ENCODE measurements around the gene FBXO44. TPM values are rescaled to one million over a fixed set of nuclear protein-coding genes. Genes with fewer than 3 reads are reported as not detected.
"Not testable (repeated sequence)": the region's sequence is repeated elsewhere in the genome, so short reads cannot be mapped to it uniquely, and the experiment has no call there.

The FBXO44 gene, protein sequence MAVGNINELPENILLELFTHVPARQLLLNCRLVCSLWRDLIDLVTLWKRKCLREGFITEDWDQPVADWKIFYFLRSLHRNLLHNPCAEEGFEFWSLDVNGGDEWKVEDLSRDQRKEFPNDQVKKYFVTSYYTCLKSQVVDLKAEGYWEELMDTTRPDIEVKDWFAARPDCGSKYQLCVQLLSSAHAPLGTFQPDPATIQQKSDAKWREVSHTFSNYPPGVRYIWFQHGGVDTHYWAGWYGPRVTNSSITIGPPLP
- polyA plus RNA-seq (2013, experiment 1 of 4) = 17.8 TPM
- polyA plus RNA-seq (2013, experiment 2 of 4) = 15.0 TPM
- 16.4 TPM for polyA plus RNA-seq (2013, experiment 3 of 4)
- polyA plus RNA-seq (2013, experiment 4 of 4) = 14.5 TPM

DNA sequence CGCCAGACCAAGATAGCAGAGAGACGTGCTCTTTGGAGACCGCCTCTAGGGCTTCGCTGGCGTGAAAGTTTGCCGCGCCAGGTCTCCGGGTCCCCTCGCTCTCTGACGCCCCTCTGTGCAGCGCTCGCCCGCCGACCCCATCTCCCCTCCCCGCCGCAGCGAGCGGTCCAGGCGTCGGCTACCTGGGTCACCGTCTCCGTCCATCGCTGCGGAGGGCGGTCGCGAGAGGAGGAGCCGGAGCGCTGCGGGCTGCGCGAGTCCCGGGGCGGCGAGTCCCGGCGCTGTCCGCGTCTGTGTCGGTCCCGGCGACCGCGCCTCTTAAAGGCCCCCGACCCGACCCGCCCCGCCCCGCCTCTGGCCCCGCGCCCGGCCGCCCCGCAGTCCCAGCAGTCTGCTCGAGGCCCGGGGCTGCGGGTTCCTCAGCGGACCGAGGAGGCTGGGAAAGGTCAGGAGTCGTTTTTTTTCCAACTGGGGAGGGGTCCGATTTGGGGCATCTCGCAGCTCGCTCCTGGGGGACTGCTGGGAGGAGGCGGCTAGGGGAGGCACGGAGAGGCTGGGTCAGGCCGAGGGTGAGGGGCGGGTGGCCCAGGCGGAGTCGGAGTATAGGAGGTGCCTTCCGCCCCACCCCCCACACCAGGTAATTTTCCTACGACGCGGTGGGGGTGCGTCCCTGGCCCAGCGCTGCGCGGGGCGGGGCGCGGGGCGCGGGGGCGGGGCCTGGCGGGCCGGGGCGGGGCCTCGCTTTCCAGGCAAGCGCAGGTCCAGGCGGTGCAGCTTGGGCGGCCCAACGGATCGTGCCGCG, at the start of gene FBXO44, which contains the start of gene FBXO2:
TSS of gene FBXO44 (plus strand) at position 741 of the 802 bp plus-strand sequence. CDS start 959 bp downstream, outside the sequence.
TSS of gene FBXO2 (minus strand) at position 293 of the 802 bp plus-strand sequence. CDS start at position 204, 89 bp downstream.
- H3K9me3 ChIP-seq (ENCODE audit: control insufficient read depth, low read length) = no peaks in the 10 kb centered on the region
- no peaks in the 10 kb centered on the region for H3K36me3 ChIP-seq (ENCODE audit: control insufficient read depth, insufficient read depth, low read length)
- H3K4me3 ChIP-seq (ENCODE audit: insufficient read depth, low read depth, low read length) = peak within 1 kb of the TSS; percentile 57
- 1% methylated on average over 94 of the region's 94 CpGs for WGBS, 2 experiments
- H3K4me1 ChIP-seq (ENCODE audit: control insufficient read depth, insufficient read depth, low read length) = peaks cover 13% of the 10 kb centered on the region
- peaks cover 61% of the 10 kb centered on the region for H3K27me3 ChIP-seq (ENCODE audit: control insufficient read depth, insufficient read depth, low read length, poor library complexity, severe bottlenecking)
- no peak within 1 kb of the TSS for H3K27ac ChIP-seq (ENCODE audit: insufficient read depth, low read depth, low read length, poor library complexity, severe bottlenecking)

DNA sequence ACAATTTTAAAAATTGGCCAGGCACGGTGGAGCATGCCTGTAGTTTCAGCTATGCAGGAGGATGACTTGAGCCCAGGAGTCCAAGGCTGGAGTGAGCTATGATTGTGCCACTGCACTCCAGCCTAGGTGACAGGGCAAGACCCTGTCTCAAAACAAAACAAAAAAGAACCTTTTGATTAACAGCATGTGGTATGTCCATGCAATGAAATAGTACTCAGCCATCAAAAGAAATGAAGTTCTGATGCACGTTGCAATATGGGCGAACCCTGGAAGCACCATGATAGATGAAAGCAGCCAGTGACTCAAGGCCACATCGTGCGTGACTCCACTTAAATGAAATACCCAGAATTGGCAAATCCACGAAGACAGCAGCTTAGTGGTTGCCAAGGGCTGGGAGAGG, 47.9 kb upstream of the FBXO44 start:
- Histone ChIP-seq H3K4me3 (ENCODE audit: insufficient read depth, low read depth, low read length) (no peak overlapping the region), H3K9me3 (ENCODE audit: control insufficient read depth, low read length) (no peaks in the 10 kb centered on the region), H3K36me3 (ENCODE audit: control insufficient read depth, insufficient read depth, low read length) (no peaks in the 10 kb centered on the region), H3K27me3 (ENCODE audit: control insufficient read depth, insufficient read depth, low read length, poor library complexity, severe bottlenecking) (no peaks in the 10 kb centered on the region), H3K4me1 (ENCODE audit: control insufficient read depth, insufficient read depth, low read length) (peaks cover 4% of the 10 kb centered on the region), H3K27ac (ENCODE audit: insufficient read depth, low read depth, low read length, poor library complexity, severe bottlenecking) (no peak overlapping the region)
- WGBS, 2 experiments = 94 to 95% methylated on average over 6 of the region's 6 CpGs

DNA sequence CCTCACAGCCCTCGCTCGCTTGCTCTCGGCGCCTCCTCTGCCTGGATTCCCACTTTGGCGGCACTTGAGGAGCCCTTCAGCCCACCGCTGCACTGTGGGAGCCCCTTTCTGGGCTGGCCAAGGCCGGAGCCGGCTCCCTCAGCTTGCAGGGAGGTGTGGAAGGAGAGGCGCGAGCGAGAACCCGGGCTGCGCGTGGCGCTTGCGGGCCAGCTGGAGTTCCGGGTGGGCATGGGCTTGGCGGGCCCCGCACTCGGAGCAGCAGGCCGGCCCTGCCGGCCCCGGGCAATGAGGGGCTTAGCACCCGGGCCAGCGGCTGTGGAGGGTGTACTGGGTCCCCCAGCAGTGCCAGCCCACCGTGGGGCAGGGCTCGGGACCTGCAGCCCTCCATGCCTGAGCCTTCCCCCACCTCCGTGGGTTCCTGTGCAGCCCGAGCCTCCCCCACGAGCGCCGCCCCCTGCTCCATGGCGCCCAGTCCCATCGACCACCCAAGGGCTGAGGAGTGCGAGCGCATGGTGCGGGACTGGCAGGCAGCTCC, 46.0 kb upstream of the FBXO44 start:
- 95 to 97% methylated on average over 37 of the region's 37 CpGs for WGBS, 2 experiments
- not testable (repeated sequence) for H3K27ac ChIP-seq (ENCODE audit: insufficient read depth, low read depth, low read length, poor library complexity, severe bottlenecking); H3K36me3 ChIP-seq (ENCODE audit: control insufficient read depth, insufficient read depth, low read length)

DNA sequence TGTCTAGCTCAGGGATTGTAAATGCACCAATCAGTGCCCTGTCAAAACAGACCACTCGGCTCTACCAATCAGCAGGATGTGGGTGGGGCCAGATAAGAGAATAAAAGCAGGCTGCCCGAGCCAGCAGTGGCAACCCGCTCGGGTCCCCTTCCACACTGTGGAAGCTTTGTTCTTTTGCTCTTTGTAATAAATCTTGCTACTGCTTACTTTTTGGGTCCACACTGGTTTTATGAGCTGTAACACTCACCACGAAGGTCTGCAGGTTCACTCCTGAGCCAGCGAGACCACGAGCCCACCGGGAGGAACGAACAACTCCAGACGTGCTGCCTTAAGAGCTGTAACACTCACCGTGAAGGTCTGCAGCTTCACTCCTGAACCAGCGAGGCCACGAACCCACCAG, 45.3 kb upstream of the FBXO44 start:
- H3K4me1 ChIP-seq (ENCODE audit: control insufficient read depth, insufficient read depth, low read length); H3K4me3 ChIP-seq (ENCODE audit: insufficient read depth, low read depth, low read length); H3K36me3 ChIP-seq (ENCODE audit: control insufficient read depth, insufficient read depth, low read length); H3K27me3 ChIP-seq (ENCODE audit: control insufficient read depth, insufficient read depth, low read length, poor library complexity, severe bottlenecking); H3K9me3 ChIP-seq (ENCODE audit: control insufficient read depth, low read length); H3K27ac ChIP-seq (ENCODE audit: insufficient read depth, low read depth, low read length, poor library complexity, severe bottlenecking): not testable (repeated sequence)
- 93 to 95% methylated on average over 12 of the region's 13 CpGs for WGBS, 2 experiments

More for the DNA sequence above, 46.0 kb upstream of the FBXO44 start:
- H3K27me3 ChIP-seq (ENCODE audit: control insufficient read depth, insufficient read depth, low read length, poor library complexity, severe bottlenecking); H3K9me3 ChIP-seq (ENCODE audit: control insufficient read depth, low read length); H3K4me1 ChIP-seq (ENCODE audit: control insufficient read depth, insufficient read depth, low read length); H3K4me3 ChIP-seq (ENCODE audit: insufficient read depth, low read depth, low read length): not testable (repeated sequence)

DNA sequence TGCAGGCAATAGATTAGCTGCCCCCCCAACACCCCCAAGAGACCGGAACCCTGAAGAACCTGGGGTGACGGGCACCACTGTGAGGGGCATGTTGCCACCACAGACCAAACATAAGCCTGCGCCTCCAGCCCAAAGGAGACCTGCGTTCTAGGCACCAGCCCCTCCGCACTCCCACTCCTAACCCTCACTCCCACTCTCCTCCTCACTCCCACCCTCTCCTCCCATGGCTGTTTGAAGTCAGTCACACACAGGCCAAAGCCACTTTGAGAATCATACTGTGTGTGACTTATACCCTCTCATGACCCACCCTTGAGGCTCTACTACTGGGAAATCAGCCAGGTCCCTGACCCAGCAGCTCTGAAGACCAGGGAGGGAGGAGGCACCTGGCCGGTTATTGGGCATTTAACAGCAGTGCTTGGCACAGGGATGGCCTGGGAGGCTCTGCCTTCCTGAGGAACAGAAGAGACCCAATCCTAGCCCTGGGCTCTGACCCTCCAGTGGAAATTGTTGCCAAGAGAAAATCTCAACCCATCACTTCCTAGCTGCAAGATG, 44.0 kb upstream of the FBXO44 start:
- Histone ChIP-seq H3K27me3 (ENCODE audit: control insufficient read depth, insufficient read depth, low read length, poor library complexity, severe bottlenecking) (no peaks in the 10 kb centered on the region), H3K27ac (ENCODE audit: insufficient read depth, low read depth, low read length, poor library complexity, severe bottlenecking) (no peak overlapping the region)
- 78 to 79% methylated on average over 6 of the region's 6 CpGs for WGBS, 2 experiments

DNA sequence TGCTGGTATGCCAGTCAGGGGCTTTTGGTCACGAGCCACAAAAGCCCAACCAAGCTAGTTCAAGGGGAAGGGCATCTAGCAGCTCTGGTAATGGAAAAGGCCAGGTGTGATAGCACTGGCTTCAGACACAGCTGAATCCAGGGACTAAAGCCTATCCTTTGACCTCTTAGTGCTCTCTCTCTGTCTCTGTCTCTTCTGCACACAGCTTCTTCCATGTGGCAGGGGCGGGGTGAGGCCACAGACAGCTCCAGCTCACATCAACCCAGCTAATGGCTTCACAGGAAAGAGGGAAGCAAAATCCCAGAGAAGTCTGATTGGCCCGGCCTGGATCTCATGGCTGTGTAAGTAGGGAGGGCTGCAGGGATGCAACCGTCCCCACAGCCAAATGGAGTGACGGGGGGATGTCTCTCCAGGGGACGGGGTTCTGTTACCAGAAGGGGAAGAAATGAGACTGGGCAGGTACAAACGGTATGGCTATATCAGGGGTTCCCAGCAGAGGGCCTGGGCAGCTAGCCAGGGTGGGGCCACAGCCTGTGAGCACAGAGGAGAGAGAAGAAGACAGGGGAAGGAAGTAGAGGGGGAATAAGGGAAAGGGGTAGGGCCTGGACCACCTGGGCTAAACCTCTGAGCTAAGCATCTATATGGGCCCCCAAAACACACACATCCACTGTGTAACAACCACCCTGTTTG, 42.9 kb upstream of the FBXO44 start:
- no peaks in the 10 kb centered on the region for H3K36me3 ChIP-seq (ENCODE audit: control insufficient read depth, insufficient read depth, low read length)
- no peaks in the 10 kb centered on the region for H3K27me3 ChIP-seq (ENCODE audit: control insufficient read depth, insufficient read depth, low read length, poor library complexity, severe bottlenecking)
- 79% methylated on average over 7 of the region's 7 CpGs for WGBS, 2 experiments
- H3K27ac ChIP-seq (ENCODE audit: insufficient read depth, low read depth, low read length, poor library complexity, severe bottlenecking) = no peak overlapping the region
- no peaks in the 10 kb centered on the region for H3K9me3 ChIP-seq (ENCODE audit: control insufficient read depth, low read length)
- no peak overlapping the region for H3K4me3 ChIP-seq (ENCODE audit: insufficient read depth, low read depth, low read length)
- peaks cover 2% of the 10 kb centered on the region for H3K4me1 ChIP-seq (ENCODE audit: control insufficient read depth, insufficient read depth, low read length)

More for the DNA sequence above, 44.0 kb upstream of the FBXO44 start:
- Histone ChIP-seq H3K4me1 (ENCODE audit: control insufficient read depth, insufficient read depth, low read length) (no peaks in the 10 kb centered on the region), H3K36me3 (ENCODE audit: control insufficient read depth, insufficient read depth, low read length) (no peaks in the 10 kb centered on the region), H3K4me3 (ENCODE audit: insufficient read depth, low read depth, low read length) (no peak overlapping the region), H3K9me3 (ENCODE audit: control insufficient read depth, low read length) (no peaks in the 10 kb centered on the region)

DNA sequence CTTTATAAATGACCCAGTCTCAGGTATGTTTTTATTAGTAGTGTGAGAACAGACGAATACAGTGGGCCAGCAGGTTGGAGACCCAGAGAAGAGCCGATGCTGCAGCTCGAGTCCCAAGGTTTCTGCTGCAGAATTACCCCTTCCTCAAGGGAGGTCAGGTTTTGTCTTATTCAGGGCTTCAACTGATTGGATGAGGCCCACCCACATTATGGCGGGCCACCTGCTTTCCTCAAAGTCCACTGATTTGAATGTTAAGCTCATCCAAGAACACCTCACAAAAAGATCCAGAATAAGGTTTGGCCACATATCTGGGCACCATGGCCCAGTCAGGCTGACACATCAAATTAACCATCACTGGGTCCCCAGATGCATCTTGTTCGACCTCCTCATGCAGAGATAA, 41.3 kb upstream of the FBXO44 start:
- Histone ChIP-seq H3K4me1 (ENCODE audit: control insufficient read depth, insufficient read depth, low read length) (peaks cover 8% of the 10 kb centered on the region), H3K27me3 (ENCODE audit: control insufficient read depth, insufficient read depth, low read length, poor library complexity, severe bottlenecking) (no peaks in the 10 kb centered on the region), H3K4me3 (ENCODE audit: insufficient read depth, low read depth, low read length) (no peak overlapping the region), H3K27ac (ENCODE audit: insufficient read depth, low read depth, low read length, poor library complexity, severe bottlenecking) (no peak overlapping the region), H3K9me3 (ENCODE audit: control insufficient read depth, low read length) (no peaks in the 10 kb centered on the region), H3K36me3 (ENCODE audit: control insufficient read depth, insufficient read depth, low read length) (no peaks in the 10 kb centered on the region)
- WGBS, 2 experiments = 90% methylated on average over 5 of the region's 5 CpGs

DNA sequence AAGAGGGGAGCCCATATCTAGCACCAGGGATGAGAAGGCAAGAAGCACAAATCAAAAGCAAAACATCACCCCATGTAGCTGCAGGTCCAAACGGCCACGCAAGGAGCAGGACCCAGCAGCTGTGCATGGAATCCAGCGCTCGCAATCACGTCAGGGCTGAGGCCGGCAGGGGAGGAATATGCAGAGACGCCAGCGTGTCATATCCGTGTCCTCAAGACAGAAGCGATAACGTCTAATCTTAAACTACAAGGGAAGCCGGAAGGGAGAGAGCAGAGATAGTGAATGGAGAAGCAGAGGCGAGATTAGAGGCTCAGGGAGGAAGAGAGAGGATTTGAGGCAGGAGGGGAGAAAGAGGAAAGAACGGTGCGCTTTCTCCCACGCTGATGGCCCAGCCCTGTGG, 39.6 kb upstream of the FBXO44 start:
- Histone ChIP-seq H3K27ac (ENCODE audit: insufficient read depth, low read depth, low read length, poor library complexity, severe bottlenecking) (no peak overlapping the region), H3K4me1 (ENCODE audit: control insufficient read depth, insufficient read depth, low read length) (peaks cover 8% of the 10 kb centered on the region), H3K36me3 (ENCODE audit: control insufficient read depth, insufficient read depth, low read length) (no peaks in the 10 kb centered on the region), H3K9me3 (ENCODE audit: control insufficient read depth, low read length) (no peaks in the 10 kb centered on the region), H3K4me3 (ENCODE audit: insufficient read depth, low read depth, low read length) (no peak overlapping the region), H3K27me3 (ENCODE audit: control insufficient read depth, insufficient read depth, low read length, poor library complexity, severe bottlenecking) (no peaks in the 10 kb centered on the region)
- 82 to 84% methylated on average over 16 of the region's 16 CpGs for WGBS, 2 experiments

DNA sequence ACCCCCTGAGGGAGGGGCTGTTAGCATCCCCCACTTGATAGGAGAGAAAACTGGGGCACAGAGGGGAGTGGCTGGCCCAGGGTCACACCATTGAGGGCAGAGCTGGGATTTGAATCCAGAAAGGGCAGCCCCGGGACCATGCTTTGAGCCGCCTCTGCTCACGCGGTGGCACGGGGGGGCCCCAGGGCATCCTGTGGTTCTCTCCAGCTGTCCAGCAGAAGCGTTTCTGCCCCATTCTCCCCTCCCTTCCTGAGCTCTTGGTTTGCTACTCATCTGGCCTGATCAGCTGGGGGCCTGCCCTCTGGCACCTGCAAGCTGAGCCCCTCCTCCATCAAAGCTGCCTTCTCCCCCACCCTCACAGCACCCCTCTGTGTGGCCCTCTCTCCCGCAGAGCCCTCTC, 37.9 kb upstream of the FBXO44 start:
- Histone ChIP-seq H3K9me3 (ENCODE audit: control insufficient read depth, low read length) (no peaks in the 10 kb centered on the region), H3K36me3 (ENCODE audit: control insufficient read depth, insufficient read depth, low read length) (no peaks in the 10 kb centered on the region), H3K4me3 (ENCODE audit: insufficient read depth, low read depth, low read length) (no peak overlapping the region), H3K27ac (ENCODE audit: insufficient read depth, low read depth, low read length, poor library complexity, severe bottlenecking) (no peak overlapping the region), H3K4me1 (ENCODE audit: control insufficient read depth, insufficient read depth, low read length) (peaks cover 8% of the 10 kb centered on the region), H3K27me3 (ENCODE audit: control insufficient read depth, insufficient read depth, low read length, poor library complexity, severe bottlenecking) (no peaks in the 10 kb centered on the region)
- 76 to 80% methylated on average over 7 of the region's 7 CpGs for WGBS, 2 experiments
